ENCODE data around the gene HAUS2. TPM values are rescaled to one million over a fixed set of nuclear protein-coding genes. Genes with fewer than 3 reads are reported as not detected.

Gene HAUS2
- total and polyA plus RNA-seq, 2 experiments from 2014 or later: 16.6 to 19.1 TPM

DNA sequence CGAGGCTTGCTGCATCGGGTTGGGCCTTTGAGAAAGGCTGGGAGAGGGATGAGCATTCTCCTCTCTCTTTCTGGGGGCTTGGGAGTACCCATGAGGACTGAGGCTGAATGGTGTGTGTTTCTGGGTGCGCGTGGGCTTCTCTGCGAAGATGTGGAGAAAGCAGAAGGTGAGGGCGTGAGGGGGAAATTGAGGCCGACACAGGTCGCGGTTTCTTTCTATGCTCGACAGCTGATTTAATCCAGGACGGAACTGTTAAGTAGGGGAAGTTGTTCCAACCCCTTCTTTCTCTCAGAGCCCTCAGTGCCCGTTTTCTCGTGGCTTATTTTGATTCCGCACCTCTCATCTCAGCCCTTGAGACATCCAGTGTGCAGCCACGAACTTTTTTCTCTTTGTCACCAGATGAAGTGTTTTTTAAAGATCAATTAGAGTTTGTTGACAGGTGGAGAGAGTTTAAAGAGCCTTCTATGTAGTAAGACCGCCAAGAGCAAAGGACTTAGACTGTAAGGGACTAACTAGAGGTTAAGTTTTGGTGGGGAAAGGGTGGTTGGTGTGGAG lies 27.5 kb downstream of the HAUS2 start:
- H3K27me3 ChIP-seq: peaks cover 34% of the 10 kb centered on the region
- peaks cover 10% of the 10 kb centered on the region for H3K4me1 ChIP-seq (ENCODE audit: low read depth)
- peak overlapping the region; percentile 50 for H3K4me3 ChIP-seq
- peak overlapping the region; percentile 44 for H3K27ac ChIP-seq
- no peaks in the 10 kb centered on the region for H3K36me3 ChIP-seq
- TF ChIP-seq, protein P1, sequence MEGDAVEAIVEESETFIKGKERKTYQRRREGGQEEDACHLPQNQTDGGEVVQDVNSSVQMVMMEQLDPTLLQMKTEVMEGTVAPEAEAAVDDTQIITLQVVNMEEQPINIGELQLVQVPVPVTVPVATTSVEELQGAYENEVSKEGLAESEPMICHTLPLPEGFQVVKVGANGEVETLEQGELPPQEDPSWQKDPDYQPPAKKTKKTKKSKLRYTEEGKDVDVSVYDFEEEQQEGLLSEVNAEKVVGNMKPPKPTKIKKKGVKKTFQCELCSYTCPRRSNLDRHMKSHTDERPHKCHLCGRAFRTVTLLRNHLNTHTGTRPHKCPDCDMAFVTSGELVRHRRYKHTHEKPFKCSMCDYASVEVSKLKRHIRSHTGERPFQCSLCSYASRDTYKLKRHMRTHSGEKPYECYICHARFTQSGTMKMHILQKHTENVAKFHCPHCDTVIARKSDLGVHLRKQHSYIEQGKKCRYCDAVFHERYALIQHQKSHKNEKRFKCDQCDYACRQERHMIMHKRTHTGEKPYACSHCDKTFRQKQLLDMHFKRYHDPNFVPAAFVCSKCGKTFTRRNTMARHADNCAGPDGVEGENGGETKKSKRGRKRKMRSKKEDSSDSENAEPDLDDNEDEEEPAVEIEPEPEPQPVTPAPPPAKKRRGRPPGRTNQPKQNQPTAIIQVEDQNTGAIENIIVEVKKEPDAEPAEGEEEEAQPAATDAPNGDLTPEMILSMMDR (IDR thresholded peaks at IDR 0.05; ENCODE audit: low read depth, low read length): no peak
- H3K9me3 ChIP-seq (ENCODE audit: low read depth): no peaks in the 10 kb centered on the region
- peak in 1 of 2 donors; percentile 71 for DNase-seq (ENCODE audit: low read depth in 1 of 2, low spot score in 1 of 2)

DNA sequence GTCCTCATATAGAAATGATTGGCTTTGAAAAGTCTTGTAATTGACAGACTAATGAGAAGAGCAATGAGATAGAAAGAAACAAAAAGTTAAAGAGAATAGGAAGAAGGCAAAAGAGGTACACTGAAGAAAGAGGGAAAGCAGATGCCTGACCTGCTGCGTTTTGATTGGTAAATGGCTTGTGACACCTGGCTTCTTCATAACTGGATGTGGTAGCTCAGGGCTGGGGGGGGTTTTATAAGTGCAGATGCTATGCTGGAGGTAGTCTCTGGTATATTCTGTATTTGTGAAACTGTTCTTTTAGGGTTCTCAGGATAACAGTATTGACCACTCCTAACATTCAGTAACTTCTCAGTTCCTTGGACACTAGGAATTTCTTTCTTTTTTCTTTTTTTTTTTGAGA lies 28.1 kb downstream of the HAUS2 start:
- peaks cover 11% of the 10 kb centered on the region for H3K4me1 ChIP-seq (ENCODE audit: low read depth)
- no peak for DNase-seq (ENCODE audit: low read depth in 1 of 2, low spot score in 1 of 2)
- H3K9me3 ChIP-seq (ENCODE audit: low read depth): no peaks in the 10 kb centered on the region
- H3K4me3 ChIP-seq: no peak overlapping the region
- peaks cover 35% of the 10 kb centered on the region for H3K27me3 ChIP-seq
- H3K27ac ChIP-seq: no peak overlapping the region
- TF ChIP-seq, protein P1 (IDR thresholded peaks at IDR 0.05; ENCODE audit: low read depth, low read length): no peak
- no peaks in the 10 kb centered on the region for H3K36me3 ChIP-seq

DNA sequence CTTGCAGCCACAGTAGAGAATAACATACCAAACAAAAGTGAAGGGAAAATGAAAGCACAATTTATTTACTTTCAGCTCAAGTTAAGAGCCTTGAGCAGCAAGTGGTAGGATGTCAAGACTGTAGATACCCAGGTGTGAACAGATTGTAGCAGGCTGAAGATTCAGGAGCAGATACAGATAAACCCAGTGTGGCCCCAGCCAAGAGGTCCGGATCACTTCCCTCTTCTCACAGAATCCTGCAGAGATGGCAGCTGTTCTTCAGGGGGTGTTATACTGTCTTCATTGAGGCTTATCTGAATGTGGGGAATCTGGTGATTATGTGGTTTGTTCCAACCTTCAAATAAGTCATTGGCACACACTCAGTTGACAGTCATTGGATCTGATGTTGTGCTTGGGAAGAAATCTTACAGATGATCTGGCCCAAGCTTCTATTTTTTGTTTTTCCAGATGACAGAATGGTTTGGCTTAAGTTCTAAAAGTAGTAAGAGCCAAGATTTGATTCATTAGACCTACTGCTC lies 28.9 kb downstream of the HAUS2 start:
- H3K27me3 ChIP-seq: peaks cover 41% of the 10 kb centered on the region

DNA sequence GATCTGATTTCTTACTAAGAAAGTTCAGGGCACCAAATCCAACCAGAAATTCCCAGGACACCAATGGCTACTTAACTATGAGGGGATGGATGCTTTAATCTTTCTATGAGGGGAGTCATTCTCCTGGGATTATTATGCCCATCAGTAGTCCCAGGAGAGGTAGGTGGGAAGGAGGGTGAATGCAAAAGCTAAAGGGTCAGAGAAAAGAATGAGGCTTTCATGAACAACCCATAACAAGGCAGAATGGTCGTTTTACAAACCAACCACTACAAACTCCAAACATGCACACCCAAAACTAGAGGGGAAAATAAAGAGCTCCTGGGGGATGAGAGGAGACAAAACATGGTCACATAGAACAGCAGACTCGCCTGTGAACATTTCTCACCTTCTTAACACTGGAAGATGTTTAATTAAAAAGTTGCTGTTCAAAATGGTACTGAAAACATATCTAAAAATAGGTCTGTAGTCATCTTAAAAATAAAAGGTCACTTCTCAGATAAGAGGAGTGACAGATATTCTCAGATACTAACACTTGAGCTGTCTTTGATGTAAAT lies 30.4 kb downstream of the HAUS2 start:
- H3K27ac ChIP-seq: no peak overlapping the region
- TF ChIP-seq, protein P1 (IDR thresholded peaks at IDR 0.05; ENCODE audit: low read depth, low read length): no peak
- no peaks in the 10 kb centered on the region for H3K36me3 ChIP-seq
- no peak overlapping the region for H3K4me3 ChIP-seq
- DNase-seq (ENCODE audit: low read depth in 1 of 2, low spot score in 1 of 2): no peak
- peaks cover 17% of the 10 kb centered on the region for H3K4me1 ChIP-seq (ENCODE audit: low read depth)
- peaks cover 46% of the 10 kb centered on the region for H3K27me3 ChIP-seq
- no peaks in the 10 kb centered on the region for H3K9me3 ChIP-seq (ENCODE audit: low read depth)

More for the DNA sequence above, 28.9 kb downstream of the HAUS2 start:
- Histone ChIP-seq H3K9me3 (ENCODE audit: low read depth) (no peaks in the 10 kb centered on the region), H3K27ac (no peak overlapping the region), H3K4me3 (no peak overlapping the region), H3K36me3 (no peaks in the 10 kb centered on the region), H3K4me1 (ENCODE audit: low read depth) (peaks cover 13% of the 10 kb centered on the region)
- DNase-seq (ENCODE audit: low read depth in 1 of 2, low spot score in 1 of 2): peak in 1 of 2 donors; percentile 69
- TF ChIP-seq, protein P1 (IDR thresholded peaks at IDR 0.05; ENCODE audit: low read depth, low read length): no peak

DNA sequence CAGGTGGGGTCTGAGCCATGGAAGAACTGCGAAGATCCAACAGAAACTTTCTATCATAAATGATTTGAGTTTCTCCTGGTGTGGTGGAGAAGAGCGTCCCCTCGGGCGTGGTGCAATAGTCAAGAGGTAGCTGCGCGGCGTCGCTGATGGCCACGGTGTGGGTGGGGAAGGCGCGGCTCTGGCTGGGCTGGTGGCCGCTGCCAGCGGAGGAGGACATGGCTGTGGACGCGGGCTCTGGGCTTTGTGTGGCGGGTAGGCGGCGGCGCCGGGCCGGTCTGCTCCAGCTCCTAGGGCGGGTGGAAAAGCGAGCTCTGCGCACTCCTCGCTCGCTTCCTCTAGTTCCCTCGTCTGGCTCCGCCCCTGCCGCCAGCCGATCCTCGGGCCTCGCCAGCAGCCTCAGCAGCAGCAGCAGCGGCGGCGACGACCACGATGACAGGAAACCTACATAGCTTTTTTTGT lies 32.7 kb downstream of the HAUS2 start:
- peak; percentile 76 to 92 for DNase-seq (ENCODE audit: low read depth in 1 of 2, low spot score in 1 of 2)
- Histone ChIP-seq H3K27ac (no peak overlapping the region), H3K36me3 (no peaks in the 10 kb centered on the region), H3K27me3 (peaks cover 46% of the 10 kb centered on the region), H3K4me1 (ENCODE audit: low read depth) (peaks cover 19% of the 10 kb centered on the region), H3K9me3 (ENCODE audit: low read depth) (no peaks in the 10 kb centered on the region), H3K4me3 (peak overlapping the region; percentile 25)
- TF ChIP-seq, protein P1 (IDR thresholded peaks at IDR 0.05; ENCODE audit: low read depth, low read length): no peak
